NCI-H69 (cell line): ENCODE results near the gene SRPK1.
"Not testable (repeated sequence)": the region's sequence is repeated elsewhere in the genome, so short reads cannot be mapped to it uniquely, and the experiment has no call there.

ENCODE experiments used
- DNase-seq: peaks from one replicate; lab custom pipeline; 2025; lab: John Stamatoyannopoulos, UW

Gene SRPK1

GRCh38 chr6:35931120-35931561 is 10.2 kb upstream of the SRPK1 start:
- peak; percentile 64 for DNase-seq

- DNase-seq = no peak
Measured at GRCh38 chr6:35929601-35930000, 8.7 kb upstream of the SRPK1 start.

- no peak for DNase-seq
Measured at GRCh38 chr6:35926509-35927215, 5.8 kb upstream of the SRPK1 start.

GRCh38 chr6:35925961-35926360 is 5.1 kb upstream of the SRPK1 start:
- peak; percentile 64 for DNase-seq

- DNase-seq = no peak
Measured at GRCh38 chr6:35924146-35924545, 3.2 kb upstream of the SRPK1 start.

GRCh38 chr6:35922139-35922554 is 1.2 kb upstream of the SRPK1 start:
- DNase-seq = no peak

- peak; percentile 73 for DNase-seq
Measured at GRCh38 chr6:35919827-35920751, 809 bp downstream of the SRPK1 start.

- peak; percentile 63 for DNase-seq
Measured at GRCh38 chr6:35919085-35919826, 1.6 kb downstream of the SRPK1 start.

- not testable (repeated sequence) for DNase-seq
Measured at GRCh38 chr6:35916893-35917292, 4.0 kb downstream of the SRPK1 start.

- DNase-seq = no peak
Measured at GRCh38 chr6:35916056-35916455, 4.8 kb downstream of the SRPK1 start.

GRCh38 chr6:35914536-35914935 is 6.4 kb downstream of the SRPK1 start:
- DNase-seq = no peak

- DNase-seq = no peak
Measured at GRCh38 chr6:35911871-35912653, 8.8 kb downstream of the SRPK1 start.

- not testable (repeated sequence) for DNase-seq
Measured at GRCh38 chr6:35909571-35909970, 11.3 kb downstream of the SRPK1 start.

- not testable (repeated sequence) for DNase-seq
Measured at GRCh38 chr6:35908753-35909401, 12.0 kb downstream of the SRPK1 start.

- no peak for DNase-seq
Measured at GRCh38 chr6:35907750-35908149, 13.1 kb downstream of the SRPK1 start.

- DNase-seq = no peak
Measured at GRCh38 chr6:35906499-35906846, 14.4 kb downstream of the SRPK1 start.

- DNase-seq = no peak
Measured at GRCh38 chr6:35905841-35906498, 14.9 kb downstream of the SRPK1 start.

GRCh38 chr6:35905141-35905785 is 15.6 kb downstream of the SRPK1 start:
- no peak for DNase-seq

- DNase-seq = no peak
Measured at GRCh38 chr6:35903679-35904078, 17.2 kb downstream of the SRPK1 start.

- no peak for DNase-seq
Measured at GRCh38 chr6:35900448-35900847, 20.4 kb downstream of the SRPK1 start.
